ENCODE results near the gene NCAN.

DNA sequence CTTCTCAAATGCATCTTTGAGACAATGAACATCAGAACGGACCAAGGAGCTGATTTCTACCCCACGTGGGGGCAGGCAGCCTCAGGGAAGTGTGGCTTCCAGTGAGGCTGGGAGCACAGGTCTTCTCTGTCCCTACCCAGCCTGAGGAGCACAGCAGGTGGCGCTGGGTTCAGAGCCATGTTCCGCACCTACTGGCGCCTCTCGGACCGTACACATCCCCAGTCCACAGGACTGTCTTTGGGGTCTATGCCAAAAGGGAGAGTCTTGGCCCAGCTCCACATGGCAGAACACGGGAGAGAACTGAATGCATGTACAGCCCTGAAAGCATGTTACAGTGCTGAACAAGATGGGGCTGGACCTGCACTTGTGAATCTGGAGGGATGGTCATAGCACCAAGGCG is 86.0 kb downstream of the NCAN start:
- TF ChIP-seq, protein P1, sequence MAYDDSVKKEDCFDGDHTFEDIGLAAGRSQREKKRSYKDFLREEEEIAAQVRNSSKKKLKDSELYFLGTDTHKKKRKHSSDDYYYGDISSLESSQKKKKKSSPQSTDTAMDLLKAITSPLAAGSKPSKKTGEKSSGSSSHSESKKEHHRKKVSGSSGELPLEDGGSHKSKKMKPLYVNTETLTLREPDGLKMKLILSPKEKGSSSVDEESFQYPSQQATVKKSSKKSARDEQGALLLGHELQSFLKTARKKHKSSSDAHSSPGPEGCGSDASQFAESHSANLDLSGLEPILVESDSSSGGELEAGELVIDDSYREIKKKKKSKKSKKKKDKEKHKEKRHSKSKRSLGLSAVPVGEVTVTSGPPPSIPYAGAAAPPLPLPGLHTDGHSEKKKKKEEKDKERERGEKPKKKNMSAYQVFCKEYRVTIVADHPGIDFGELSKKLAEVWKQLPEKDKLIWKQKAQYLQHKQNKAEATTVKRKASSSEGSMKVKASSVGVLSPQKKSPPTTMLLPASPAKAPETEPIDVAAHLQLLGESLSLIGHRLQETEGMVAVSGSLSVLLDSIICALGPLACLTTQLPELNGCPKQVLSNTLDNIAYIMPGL (CRISPR knock-in tag; IDR thresholded peaks at IDR 0.05; ENCODE audit: borderline replicate concordance) = no peak
- TF ChIP-seq, protein P2, sequence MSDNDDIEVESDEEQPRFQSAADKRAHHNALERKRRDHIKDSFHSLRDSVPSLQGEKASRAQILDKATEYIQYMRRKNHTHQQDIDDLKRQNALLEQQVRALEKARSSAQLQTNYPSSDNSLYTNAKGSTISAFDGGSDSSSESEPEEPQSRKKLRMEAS (IDR thresholded peaks at IDR 0.05) = no peak
- TF ChIP-seq, protein P3, sequence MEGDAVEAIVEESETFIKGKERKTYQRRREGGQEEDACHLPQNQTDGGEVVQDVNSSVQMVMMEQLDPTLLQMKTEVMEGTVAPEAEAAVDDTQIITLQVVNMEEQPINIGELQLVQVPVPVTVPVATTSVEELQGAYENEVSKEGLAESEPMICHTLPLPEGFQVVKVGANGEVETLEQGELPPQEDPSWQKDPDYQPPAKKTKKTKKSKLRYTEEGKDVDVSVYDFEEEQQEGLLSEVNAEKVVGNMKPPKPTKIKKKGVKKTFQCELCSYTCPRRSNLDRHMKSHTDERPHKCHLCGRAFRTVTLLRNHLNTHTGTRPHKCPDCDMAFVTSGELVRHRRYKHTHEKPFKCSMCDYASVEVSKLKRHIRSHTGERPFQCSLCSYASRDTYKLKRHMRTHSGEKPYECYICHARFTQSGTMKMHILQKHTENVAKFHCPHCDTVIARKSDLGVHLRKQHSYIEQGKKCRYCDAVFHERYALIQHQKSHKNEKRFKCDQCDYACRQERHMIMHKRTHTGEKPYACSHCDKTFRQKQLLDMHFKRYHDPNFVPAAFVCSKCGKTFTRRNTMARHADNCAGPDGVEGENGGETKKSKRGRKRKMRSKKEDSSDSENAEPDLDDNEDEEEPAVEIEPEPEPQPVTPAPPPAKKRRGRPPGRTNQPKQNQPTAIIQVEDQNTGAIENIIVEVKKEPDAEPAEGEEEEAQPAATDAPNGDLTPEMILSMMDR (IDR thresholded peaks at IDR 0.05) = no peak
- TF ChIP-seq POLR2A (IDR thresholded peaks at IDR 0.05; ENCODE audit: low read length) = no peak
- TF ChIP-seq, protein P4, sequence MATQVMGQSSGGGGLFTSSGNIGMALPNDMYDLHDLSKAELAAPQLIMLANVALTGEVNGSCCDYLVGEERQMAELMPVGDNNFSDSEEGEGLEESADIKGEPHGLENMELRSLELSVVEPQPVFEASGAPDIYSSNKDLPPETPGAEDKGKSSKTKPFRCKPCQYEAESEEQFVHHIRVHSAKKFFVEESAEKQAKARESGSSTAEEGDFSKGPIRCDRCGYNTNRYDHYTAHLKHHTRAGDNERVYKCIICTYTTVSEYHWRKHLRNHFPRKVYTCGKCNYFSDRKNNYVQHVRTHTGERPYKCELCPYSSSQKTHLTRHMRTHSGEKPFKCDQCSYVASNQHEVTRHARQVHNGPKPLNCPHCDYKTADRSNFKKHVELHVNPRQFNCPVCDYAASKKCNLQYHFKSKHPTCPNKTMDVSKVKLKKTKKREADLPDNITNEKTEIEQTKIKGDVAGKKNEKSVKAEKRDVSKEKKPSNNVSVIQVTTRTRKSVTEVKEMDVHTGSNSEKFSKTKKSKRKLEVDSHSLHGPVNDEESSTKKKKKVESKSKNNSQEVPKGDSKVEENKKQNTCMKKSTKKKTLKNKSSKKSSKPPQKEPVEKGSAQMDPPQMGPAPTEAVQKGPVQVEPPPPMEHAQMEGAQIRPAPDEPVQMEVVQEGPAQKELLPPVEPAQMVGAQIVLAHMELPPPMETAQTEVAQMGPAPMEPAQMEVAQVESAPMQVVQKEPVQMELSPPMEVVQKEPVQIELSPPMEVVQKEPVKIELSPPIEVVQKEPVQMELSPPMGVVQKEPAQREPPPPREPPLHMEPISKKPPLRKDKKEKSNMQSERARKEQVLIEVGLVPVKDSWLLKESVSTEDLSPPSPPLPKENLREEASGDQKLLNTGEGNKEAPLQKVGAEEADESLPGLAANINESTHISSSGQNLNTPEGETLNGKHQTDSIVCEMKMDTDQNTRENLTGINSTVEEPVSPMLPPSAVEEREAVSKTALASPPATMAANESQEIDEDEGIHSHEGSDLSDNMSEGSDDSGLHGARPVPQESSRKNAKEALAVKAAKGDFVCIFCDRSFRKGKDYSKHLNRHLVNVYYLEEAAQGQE (IDR thresholded peaks at IDR 0.05) = no peak
